ENCODE data around the gene AMN1. TPM values are rescaled to one million over a fixed set of nuclear protein-coding genes. Genes with fewer than 3 reads are reported as not detected.

AMN1 gene
- total RNA-seq, 1 experiment from 2014 or later: 14.8 TPM

DNA sequence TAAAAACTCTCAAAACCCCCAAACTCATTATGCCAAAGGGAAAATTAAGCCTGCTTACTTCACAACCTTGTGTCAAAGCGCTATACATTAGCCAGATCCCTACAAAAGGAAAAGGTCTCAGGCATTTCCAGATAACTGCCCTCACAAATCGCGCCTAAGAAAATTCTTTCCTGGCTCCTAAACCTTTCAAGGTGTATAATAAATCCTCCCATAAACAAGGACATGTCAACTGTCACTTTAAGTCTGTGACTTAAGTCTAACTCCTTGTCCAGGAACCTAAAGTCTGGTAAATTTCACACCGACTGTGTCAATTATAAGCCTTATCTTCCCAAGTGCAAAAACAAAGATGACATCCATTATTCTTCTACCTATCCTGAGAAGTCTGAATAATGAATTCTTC lies 73.6 kb downstream of the AMN1 start:
- no peak overlapping the region for H3K4me3 ChIP-seq
- H3K36me3 ChIP-seq: no peaks in the 10 kb centered on the region
- H3K4me1 ChIP-seq (replicated peaks): peaks cover 7% of the 10 kb centered on the region
- H3K27ac ChIP-seq: no peak overlapping the region
- no peaks in the 10 kb centered on the region for H3K27me3 ChIP-seq (replicated peaks)
- no peak for DNase-seq (ENCODE audit: low read depth in 1 of 2, low spot score in 2 of 2)
- H3K9me3 ChIP-seq (replicated peaks): no peaks in the 10 kb centered on the region

DNA sequence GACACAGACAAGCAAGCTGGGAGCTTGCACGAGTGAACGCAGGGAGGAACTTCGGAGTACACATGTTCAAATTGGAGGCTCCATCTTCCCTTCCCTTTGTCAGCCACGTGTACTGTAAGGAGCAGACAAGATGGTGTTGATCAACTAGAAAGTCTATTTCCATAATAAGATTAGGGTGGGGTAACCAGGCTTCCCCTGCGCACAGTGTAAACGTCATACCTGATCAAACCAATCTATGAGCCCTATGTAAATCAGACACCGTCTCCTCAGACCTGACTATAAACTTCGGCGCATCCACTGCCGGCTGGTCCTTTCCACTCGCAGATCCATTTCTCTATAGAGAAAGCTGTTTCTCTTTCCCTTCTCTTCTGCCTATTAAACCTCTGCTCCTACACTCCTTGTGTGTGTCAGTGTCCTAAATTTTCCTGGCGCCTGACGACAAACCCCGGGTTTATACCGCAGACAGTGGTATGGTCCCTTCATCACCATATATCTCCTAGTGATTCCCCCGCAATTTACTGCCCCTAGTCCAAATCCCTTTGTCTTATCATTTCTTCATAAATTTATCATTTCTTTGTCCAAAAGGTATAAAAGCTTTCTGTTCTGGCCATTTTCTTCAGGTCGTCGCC lies 76.8 kb downstream of the AMN1 start:
- Histone ChIP-seq H3K27ac (no peak overlapping the region), H3K27me3 (replicated peaks) (no peaks in the 10 kb centered on the region), H3K4me1 (replicated peaks) (peaks cover 8% of the 10 kb centered on the region), H3K4me3 (no peak overlapping the region), H3K36me3 (no peaks in the 10 kb centered on the region), H3K9me3 (replicated peaks) (no peaks in the 10 kb centered on the region)
- no peak for DNase-seq (ENCODE audit: low read depth in 1 of 2, low spot score in 2 of 2)

DNA sequence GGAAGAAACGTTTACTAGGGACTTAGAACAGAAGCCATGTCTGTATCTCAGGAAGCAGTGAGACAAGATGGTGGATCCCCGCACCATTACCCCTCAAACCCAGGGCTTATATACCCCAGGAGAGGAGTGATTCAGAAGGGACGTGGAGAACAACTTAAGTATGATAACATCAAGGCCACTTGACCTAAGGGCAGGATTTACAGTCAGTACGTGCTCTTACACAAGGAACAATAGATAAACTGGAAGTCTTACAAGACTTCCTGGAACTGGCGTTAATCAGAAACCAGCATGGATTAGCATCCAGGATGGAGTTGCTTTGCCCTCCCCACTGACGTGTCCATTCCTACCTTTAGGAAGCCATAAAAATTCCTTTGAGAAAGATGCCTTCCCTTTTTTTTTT lies 77.9 kb downstream of the AMN1 start:
- DNase-seq (ENCODE audit: low read depth in 1 of 2, low spot score in 2 of 2): no peak
- Histone ChIP-seq H3K4me3 (no peak overlapping the region), H3K27ac (no peak overlapping the region)

DNA sequence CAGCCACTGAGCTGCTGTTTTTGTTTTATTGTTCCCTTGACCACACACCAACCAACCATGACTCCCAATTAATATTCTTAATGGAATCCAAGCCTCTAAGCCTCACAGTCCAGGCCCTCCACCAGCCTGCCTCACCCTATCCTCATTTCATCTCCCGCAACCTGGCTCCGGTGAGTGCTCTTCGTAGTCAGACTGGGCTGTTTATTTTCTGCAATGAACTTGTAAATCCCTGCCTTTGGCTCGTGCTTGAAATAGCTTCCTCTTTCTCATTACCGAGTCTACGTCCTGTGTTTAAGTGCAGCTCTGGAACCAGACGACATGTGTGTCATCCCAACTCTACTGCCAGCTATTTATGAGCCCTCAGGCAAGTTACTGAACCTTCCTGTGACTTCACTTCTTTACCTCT lies 81.7 kb downstream of the AMN1 start:
- no peak overlapping the region for H3K27ac ChIP-seq
- no peak for DNase-seq (ENCODE audit: low read depth in 1 of 2, low spot score in 2 of 2)

More for the DNA sequence above, 77.9 kb downstream of the AMN1 start:
- Histone ChIP-seq H3K36me3 (no peaks in the 10 kb centered on the region), H3K9me3 (replicated peaks) (no peaks in the 10 kb centered on the region), H3K27me3 (replicated peaks) (no peaks in the 10 kb centered on the region), H3K4me1 (replicated peaks) (peaks cover 14% of the 10 kb centered on the region)

DNA sequence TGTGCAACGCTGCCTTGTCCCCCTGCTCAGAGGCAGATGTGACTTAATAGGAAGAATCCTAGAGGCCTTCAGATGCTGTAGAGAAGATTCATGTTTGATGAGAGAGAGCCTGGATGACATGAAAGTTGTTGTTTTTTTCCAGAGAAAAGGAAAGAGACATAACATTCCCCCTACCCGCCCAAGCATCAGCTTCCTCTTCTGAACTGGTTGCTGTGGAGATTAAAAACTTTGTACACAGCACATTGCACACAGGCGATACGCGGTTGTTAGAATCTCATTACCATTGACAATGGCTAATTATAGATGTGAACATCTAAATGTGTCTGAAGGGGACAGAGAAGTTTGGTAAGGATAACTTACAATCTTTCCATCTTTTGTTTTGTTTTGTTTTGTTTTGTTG lies 82.9 kb downstream of the AMN1 start:
- Histone ChIP-seq H3K4me1 (replicated peaks) (peaks cover 10% of the 10 kb centered on the region), H3K36me3 (no peaks in the 10 kb centered on the region), H3K27me3 (replicated peaks) (no peaks in the 10 kb centered on the region), H3K9me3 (replicated peaks) (no peaks in the 10 kb centered on the region), H3K27ac (no peak overlapping the region), H3K4me3 (no peak overlapping the region)
- no peak for DNase-seq (ENCODE audit: low read depth in 1 of 2, low spot score in 2 of 2)

More for the DNA sequence above, 81.7 kb downstream of the AMN1 start:
- H3K9me3 ChIP-seq (replicated peaks): no peaks in the 10 kb centered on the region
- no peak overlapping the region for H3K4me3 ChIP-seq
- no peaks in the 10 kb centered on the region for H3K27me3 ChIP-seq (replicated peaks)
- peaks cover 10% of the 10 kb centered on the region for H3K4me1 ChIP-seq (replicated peaks)
- no peaks in the 10 kb centered on the region for H3K36me3 ChIP-seq

DNA sequence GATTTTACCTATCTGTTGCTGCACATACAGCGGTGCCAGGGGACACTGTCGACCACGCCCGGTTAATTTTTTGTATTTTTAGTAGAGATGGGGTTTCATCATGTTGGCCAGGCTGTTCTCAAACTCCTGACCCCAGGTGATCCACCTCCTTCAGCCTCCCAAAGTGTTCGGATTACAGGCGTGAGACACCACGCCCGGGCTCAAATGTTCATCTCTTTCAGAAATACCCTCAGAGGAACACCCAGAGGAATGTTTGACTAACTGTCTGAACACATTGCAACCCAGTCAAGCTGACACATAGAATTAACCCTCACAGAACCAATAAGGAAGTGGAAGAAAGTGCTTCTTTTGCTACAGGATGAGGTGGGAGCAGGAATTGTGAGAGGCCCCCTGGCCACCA lies 84.3 kb downstream of the AMN1 start:
- no peak for DNase-seq (ENCODE audit: low read depth in 1 of 2, low spot score in 2 of 2)
- no peaks in the 10 kb centered on the region for H3K27me3 ChIP-seq (replicated peaks)
- H3K36me3 ChIP-seq: no peaks in the 10 kb centered on the region
- peaks cover 10% of the 10 kb centered on the region for H3K4me1 ChIP-seq (replicated peaks)
- H3K27ac ChIP-seq: no peak overlapping the region
- no peaks in the 10 kb centered on the region for H3K9me3 ChIP-seq (replicated peaks)
- no peak overlapping the region for H3K4me3 ChIP-seq

DNA sequence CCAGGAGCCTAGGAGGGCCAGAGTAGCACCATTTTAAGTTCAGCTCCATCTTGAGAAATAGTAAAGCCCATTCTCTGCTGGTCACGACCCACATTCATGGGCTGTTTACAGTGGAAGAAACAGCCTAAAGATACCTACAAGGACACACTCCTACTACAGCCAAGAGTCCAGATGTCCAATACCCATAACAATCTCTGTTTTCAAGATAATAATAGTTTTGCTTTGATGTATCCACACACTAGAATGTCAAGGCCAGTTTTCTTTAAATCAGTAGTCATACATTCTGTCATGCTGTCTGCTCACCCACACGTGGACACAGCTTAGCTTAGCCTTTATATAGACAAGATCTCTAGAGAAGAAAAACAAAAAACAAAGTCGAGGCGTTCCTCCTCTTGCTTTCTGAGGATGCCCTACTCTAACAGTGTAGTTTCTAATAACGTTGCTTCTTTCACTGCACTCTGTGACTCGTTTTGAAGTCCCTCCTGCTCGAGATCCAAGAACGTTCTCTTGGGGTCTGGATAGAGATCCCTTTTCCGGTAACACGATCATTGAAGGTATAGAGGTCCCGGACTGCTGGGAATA lies 87.2 kb downstream of the AMN1 start:
- H3K4me1 ChIP-seq (replicated peaks): peaks cover 5% of the 10 kb centered on the region
- DNase-seq (ENCODE audit: low read depth in 1 of 2, low spot score in 2 of 2): no peak
- H3K27me3 ChIP-seq (replicated peaks): no peaks in the 10 kb centered on the region
- H3K4me3 ChIP-seq: no peak overlapping the region
- no peaks in the 10 kb centered on the region for H3K36me3 ChIP-seq
- H3K27ac ChIP-seq: no peak overlapping the region
- H3K9me3 ChIP-seq (replicated peaks): no peaks in the 10 kb centered on the region

DNA sequence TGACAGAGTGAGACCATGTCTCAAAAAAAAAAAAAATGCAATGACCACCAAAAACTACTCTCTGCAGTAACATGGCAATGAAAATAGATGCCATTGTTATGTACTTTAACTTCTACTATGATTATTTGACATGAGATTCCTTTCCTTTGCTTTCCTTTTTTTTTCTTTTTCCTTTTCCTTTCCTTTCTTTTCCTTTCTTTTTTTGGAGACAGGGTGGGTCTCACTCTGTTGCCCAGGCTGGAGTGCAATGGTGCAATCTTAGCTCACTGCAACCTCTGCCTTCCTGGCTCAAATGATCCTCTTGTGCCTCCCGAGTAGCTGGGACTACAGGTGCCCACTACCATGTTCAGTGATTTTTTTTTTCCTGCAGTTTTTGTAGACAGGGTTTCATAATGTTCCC lies 94.2 kb downstream of the AMN1 start:
- Histone ChIP-seq H3K4me3 (no peak overlapping the region), H3K4me1 (replicated peaks) (peaks cover 10% of the 10 kb centered on the region), H3K27me3 (replicated peaks) (no peaks in the 10 kb centered on the region), H3K36me3 (no peaks in the 10 kb centered on the region), H3K9me3 (replicated peaks) (no peaks in the 10 kb centered on the region), H3K27ac (no peak overlapping the region)
- DNase-seq (ENCODE audit: low read depth in 1 of 2, low spot score in 2 of 2): no peak

DNA sequence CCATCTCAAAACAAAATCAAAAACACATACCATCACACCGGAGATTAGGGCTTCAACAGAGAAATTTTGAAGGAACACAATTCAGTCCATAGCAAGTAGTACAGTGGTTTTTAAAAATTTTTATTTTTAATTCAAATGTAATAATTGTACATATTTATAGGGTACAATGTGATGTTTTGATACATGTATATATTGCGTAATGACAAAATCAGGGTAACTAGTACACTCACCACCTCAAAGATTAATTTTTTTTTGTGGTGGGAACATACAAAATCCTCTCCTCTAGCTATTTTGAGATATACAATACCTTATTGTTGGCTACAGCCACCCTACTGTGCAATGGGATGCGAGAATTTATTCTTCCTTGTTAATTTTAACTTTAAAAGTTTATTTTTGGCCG lies 95.4 kb downstream of the AMN1 start:
- Histone ChIP-seq H3K4me3 (no peak overlapping the region), H3K27ac (no peak overlapping the region), H3K9me3 (replicated peaks) (no peaks in the 10 kb centered on the region), H3K27me3 (replicated peaks) (no peaks in the 10 kb centered on the region), H3K4me1 (replicated peaks) (peaks cover 14% of the 10 kb centered on the region), H3K36me3 (no peaks in the 10 kb centered on the region)
- DNase-seq (ENCODE audit: low read depth in 1 of 2, low spot score in 2 of 2): no peak

DNA sequence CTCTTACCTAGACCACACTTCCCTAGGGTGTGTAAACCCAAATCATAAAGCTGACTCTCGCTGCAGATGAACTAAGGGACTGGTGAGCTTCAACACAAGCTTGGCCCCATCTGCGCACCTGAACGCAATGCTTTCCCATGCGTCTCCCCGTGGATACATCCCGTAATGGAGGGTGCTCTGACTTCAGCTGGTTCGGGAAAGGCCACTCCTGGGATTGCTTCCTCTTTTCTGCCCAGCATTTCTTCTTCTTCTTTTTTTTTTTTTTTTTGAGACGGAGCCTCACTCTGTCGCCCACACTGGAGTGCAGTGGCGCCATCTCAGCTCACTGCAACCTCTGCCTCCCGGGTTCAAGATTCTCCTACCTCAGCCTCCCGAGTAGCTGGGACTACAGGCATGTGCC lies 97.0 kb downstream of the AMN1 start:
- H3K27ac ChIP-seq: no peak overlapping the region
- H3K27me3 ChIP-seq (replicated peaks): no peaks in the 10 kb centered on the region
- H3K4me1 ChIP-seq (replicated peaks): peaks cover 13% of the 10 kb centered on the region
- H3K9me3 ChIP-seq (replicated peaks): no peaks in the 10 kb centered on the region
- H3K36me3 ChIP-seq: no peaks in the 10 kb centered on the region
- H3K4me3 ChIP-seq: no peak overlapping the region
- DNase-seq (ENCODE audit: low read depth in 1 of 2, low spot score in 2 of 2): no peak

DNA sequence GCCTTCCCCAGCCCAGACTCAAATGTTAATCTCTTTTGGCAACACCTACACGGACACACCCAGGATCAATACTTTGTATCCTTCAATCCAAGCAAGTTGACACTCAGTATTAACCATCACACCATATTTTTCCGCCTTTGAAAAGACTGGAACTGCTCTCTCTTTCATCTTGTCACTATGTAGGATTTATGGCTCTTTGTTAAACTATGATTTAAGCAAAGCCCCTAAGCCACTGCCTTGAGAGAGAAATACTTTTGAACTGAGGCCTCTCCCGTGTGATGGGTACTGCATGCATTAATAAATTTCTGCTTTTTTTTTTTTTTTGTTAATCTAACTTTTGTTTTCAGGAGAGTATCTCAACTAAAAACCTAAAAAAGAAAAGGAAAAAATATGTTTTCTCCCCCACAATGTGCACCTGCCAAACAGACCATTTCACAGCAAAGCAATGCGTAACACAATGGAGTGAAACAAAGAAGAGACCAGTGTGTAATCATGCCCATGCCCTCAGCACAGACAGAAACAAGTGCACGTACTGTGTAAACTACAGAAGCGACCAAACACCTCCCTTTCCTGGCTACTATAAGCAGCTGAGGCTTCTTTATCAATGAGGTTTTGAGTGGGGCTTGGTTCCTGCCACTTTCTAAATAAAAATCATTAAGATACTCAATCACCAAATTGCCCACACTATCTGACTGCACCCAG lies 97.6 kb downstream of the AMN1 start:
- Histone ChIP-seq H3K4me3 (no peak overlapping the region), H3K4me1 (replicated peaks) (peaks cover 11% of the 10 kb centered on the region), H3K36me3 (no peaks in the 10 kb centered on the region), H3K27me3 (replicated peaks) (no peaks in the 10 kb centered on the region), H3K9me3 (replicated peaks) (no peaks in the 10 kb centered on the region), H3K27ac (no peak overlapping the region)
- DNase-seq (ENCODE audit: low read depth in 1 of 2, low spot score in 2 of 2): no peak

DNA sequence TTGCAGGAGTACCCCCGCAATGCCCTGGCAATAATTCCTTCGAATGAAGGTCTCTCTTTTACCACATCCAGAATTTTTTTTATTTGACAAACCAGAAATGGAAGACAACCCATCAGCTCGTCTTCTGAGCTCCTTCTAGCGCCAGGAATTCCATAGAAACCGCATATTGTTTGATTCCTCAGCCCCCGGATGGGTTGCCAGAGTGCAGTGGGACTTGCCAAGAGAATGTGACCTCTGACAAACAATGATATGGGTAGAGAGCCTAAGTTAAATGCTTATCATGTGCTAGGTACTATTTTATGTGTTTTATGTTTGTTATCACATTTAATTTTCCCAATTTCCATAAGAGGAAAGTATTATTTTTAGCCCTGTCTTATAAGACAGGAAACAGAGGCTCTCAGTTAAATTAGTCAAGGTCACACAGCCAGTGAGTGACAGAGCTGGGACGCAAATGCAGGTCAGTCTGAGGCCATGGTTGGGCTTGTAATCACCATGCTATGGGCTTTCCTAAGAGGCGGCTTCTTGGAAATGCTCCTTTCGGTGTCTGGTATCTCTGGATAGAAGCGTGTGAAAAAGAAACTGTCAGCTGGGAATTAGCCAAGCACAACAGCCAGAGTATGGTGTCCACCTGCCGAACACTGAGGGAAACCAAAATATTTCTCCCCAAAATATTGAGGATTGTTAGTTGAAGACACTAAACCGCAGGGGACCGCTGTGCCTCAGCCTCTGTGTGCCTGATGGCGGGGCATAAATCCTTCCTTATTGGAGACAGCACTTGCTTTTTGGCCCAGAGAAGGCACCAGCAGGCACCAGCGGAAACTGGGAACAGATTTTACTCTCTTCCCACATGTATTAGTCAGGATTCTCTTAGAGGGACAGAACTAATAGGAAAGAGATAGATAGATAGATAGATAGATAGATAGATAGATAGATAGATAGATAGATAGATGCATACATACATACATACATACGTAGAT lies 98.8 kb downstream of the AMN1 start:
- Histone ChIP-seq H3K9me3 (replicated peaks) (no peaks in the 10 kb centered on the region), H3K36me3 (no peaks in the 10 kb centered on the region), H3K27me3 (replicated peaks) (no peaks in the 10 kb centered on the region), H3K27ac (no peak overlapping the region), H3K4me3 (no peak overlapping the region), H3K4me1 (replicated peaks) (peaks cover 11% of the 10 kb centered on the region)
- DNase-seq (ENCODE audit: low read depth in 1 of 2, low spot score in 2 of 2): peak in 1 of 2 experiments; percentile 15

DNA sequence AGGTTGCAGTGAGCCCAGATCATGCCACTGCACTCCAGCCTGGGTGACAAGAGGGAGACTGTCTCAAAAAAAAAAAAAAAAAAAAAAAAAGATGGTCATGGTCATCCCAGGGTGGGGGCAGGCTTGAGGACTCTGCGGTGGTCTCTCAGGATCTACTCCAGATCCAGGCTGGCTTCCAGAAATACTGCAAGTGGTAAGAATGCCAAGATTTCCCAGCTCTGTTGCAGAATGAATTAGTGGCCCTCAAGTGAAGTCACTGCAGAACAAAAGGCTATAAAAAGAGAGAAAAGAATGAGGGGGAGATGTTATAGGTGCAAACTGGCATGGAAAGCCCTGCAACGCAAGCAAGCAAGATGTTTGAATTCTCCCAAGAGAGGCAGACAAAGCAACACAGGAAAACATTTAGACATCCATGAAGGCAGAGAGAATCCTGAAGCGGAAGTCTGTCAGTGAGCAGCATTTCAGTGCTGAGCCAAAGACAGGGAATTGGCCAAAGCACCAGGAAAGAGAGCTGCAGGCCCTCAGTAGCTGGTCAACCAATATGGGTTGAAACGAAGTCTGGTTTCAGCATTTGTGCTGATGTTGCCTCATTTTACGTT lies 101.3 kb downstream of the AMN1 start:
- Histone ChIP-seq H3K9me3 (replicated peaks) (no peaks in the 10 kb centered on the region), H3K27ac (no peak overlapping the region), H3K27me3 (replicated peaks) (no peaks in the 10 kb centered on the region), H3K4me3 (no peak overlapping the region), H3K4me1 (replicated peaks) (peaks cover 11% of the 10 kb centered on the region), H3K36me3 (no peaks in the 10 kb centered on the region)
- no peak for DNase-seq (ENCODE audit: low read depth in 1 of 2, low spot score in 2 of 2)

Data from SJSA1 (cell line).